Measurements from ENCODE around the gene MAFG.

- TF ChIP-seq CTCF (IDR thresholded peaks at IDR 0.05) = no peak
- TF ChIP-seq MAX (IDR thresholded peaks at IDR 0.05; ENCODE audit: low read depth) = no peak
- no peak for TF ChIP-seq ZBTB33 (IDR thresholded peaks at IDR 0.05; ENCODE audit: borderline replicate concordance, low read depth)
- no peak for TF ChIP-seq RFX5 (IDR thresholded peaks at IDR 0.05; ENCODE audit: low read length)
- no peak for TF ChIP-seq GATA2 (CRISPR knock-in tag; IDR thresholded peaks at IDR 0.05)
Measured at GRCh38 chr17:81934850-81935708, 7.5 kb upstream of the MAFG start.
